PC-9 (cell line): Measurements from ENCODE around the gene SBK3. TPM values are rescaled to one million over a fixed set of nuclear protein-coding genes. Genes with fewer than 3 reads are reported as not detected.

Source experiments
- BruUV-seq: library from RNA; stranded (reverse); fragments of 400-500 nt; replicated peaks from 2 replicates; lab custom pipeline; 2021; lab: Mats Ljungman, UMichigan
- CTCF ChIA-PET: fragments of 300-600 bp; sonication (Branson Sonifier 250); formaldehyde crosslinking; loops from one replicate; lab custom pipeline; 2022; ENCODE audit warnings: antibody characterized with exemption; lab: Charles Lee
- POLR2A ChIA-PET: fragments of 300-600 bp; sonication (Branson Sonifier 250); formaldehyde crosslinking; loops from one replicate; lab custom pipeline; 2022; ENCODE audit warnings: antibody characterized with exemption; ENCODE audit not compliant: unreplicated experiment; lab: Charles Lee
- DNase-seq, 2 experiments: peaks; one replicate each; pipeline versions ENCODE4 v3.0.0 to v3.0.0-alpha.2; 2015 to 2022; ENCODE audit warnings: mixed read lengths in 1 of 2
- H2AFZ ChIP-seq: fragments of 200-600 bp; sonication (generic); 2 replicates; pipeline ENCODE4 v1.8.1; 2017; ENCODE audit warnings: antibody characterized with exemption
- H3F3A ChIP-seq: fragments of 200-600 bp; sonication (generic); 2 replicates; pipeline ENCODE4 v1.8.1; 2017; ENCODE audit warnings: antibody characterized with exemption, mild to moderate bottlenecking, low read depth; ENCODE audit not compliant: insufficient read depth
- H3K27ac ChIP-seq: fragments of 200-600 bp; sonication (generic); 2 replicates; pipeline ENCODE4 v1.6.1; 2016; ENCODE audit warnings: mixed run types
- H3K27me3 ChIP-seq: fragments of 200-600 bp; sonication (generic); 2 replicates; pipeline ENCODE4 v1.6.1; 2016; ENCODE audit warnings: low read depth, mixed run types; ENCODE audit not compliant: insufficient read depth
- H3K36me3 ChIP-seq: fragments of 200-600 bp; sonication (generic); 2 replicates; pipeline ENCODE4 v1.6.1; 2016; ENCODE audit warnings: low read depth, mixed run types
- H3K4me1 ChIP-seq: fragments of 200-600 bp; sonication (generic); replicated peaks from 2 replicates; pipeline ENCODE4 v1.6.1; 2016; ENCODE audit warnings: mixed run types; ENCODE audit not compliant: insufficient read depth
- H3K4me2 ChIP-seq: fragments of 200-600 bp; sonication (generic); 2 replicates; pipeline ENCODE4 v1.6.1; 2017; ENCODE audit warnings: mixed run types
- H3K4me3 ChIP-seq: fragments of 200-600 bp; sonication (generic); 2 replicates; pipeline ENCODE4 v1.6.1; 2016; ENCODE audit warnings: mixed run types
- H3K79me2 ChIP-seq: fragments of 200-600 bp; sonication (generic); 2 replicates; pipeline ENCODE4 v1.6.1; 2017; ENCODE audit warnings: low read depth, mixed run types
- H3K9me2 ChIP-seq: fragments of 200-600 bp; sonication (generic); 2 replicates; pipeline ENCODE4 v1.8.1; 2017; ENCODE audit warnings: mild to moderate bottlenecking; ENCODE audit not compliant: insufficient read depth
- H3K9me3 ChIP-seq: fragments of 200-600 bp; sonication (generic); 2 replicates; pipeline ENCODE4 v1.8.1; 2016; ENCODE audit warnings: low read depth; ENCODE audit not compliant: insufficient read depth
- H4K20me1 ChIP-seq: fragments of 200-600 bp; sonication (generic); 2 replicates; pipeline ENCODE4 v1.8.1; 2017; ENCODE audit not compliant: insufficient read depth
- CTCF ChIP-seq: fragments of 200-600 bp; sonication (generic); conservative IDR thresholded peaks from 2 replicates; pipeline ENCODE4 v1.6.1; 2017; ENCODE audit warnings: mixed run types, antibody characterized with exemption, mild to moderate bottlenecking, moderate library complexity
- EZH2 ChIP-seq: fragments of 200-600 bp; sonication (generic); IDR thresholded peaks from 2 replicates; pipeline ENCODE4 v1.8.0; 2017; ENCODE audit warnings: antibody characterized with exemption, low read depth
- intact Hi-C: fragments of 100-400 bp; cut with micrococcal nuclease; formaldehyde crosslinking; loops from one replicate; pipeline ENCODE4 v1.10.0; 2022; ENCODE audit not compliant: unreplicated experiment
- total RNA-seq: library from RNA; stranded (reverse); gene quantifications from 2 replicates; pipeline ENCODE4 v1.2.3, GENCODE V29; 2021

SBK3 gene
- total RNA-seq, 1 experiment from 2014 or later: 41.4 TPM

GRCh38 chr19:55550321-55550650 is 4.9 kb upstream of the SBK3 start:
- intact Hi-C loops: loop anchor here (1.0 kb wide), 1 partner anchor 37 kb away; no protein-coding TSS in a partner anchor
- no peak for TF ChIP-seq EZH2
- TF ChIP-seq CTCF: no peak; the same call in 1 of the 2 replicates
- ChIA-PET CTCF (no interaction called here), POLR2A (interaction anchor here (0.6 to 0.9 kb wide), 4 partner anchors 25 to 54 kb away, joined by 3 to 6 read pairs (median 4); partner anchors contain the start of gene FIZ1)
- no peaks in the 10 kb centered on the region for H3K9me3 ChIP-seq
- peak overlapping the region; percentile 54 for H3K4me3 ChIP-seq
- H3K36me3 ChIP-seq: no peaks in the 10 kb centered on the region
- peak overlapping the region; percentile 85 for H3K4me2 ChIP-seq
- H3K79me2 ChIP-seq: peaks cover 5% of the 10 kb centered on the region; the same call in 1 of the 2 replicates
- no peak for DNase-seq
- H3K27ac ChIP-seq: peak overlapping the region; percentile 96
- no TSS peak for BruUV-seq
- peak overlapping the region; percentile 71; the same call in 1 of the 2 replicates for H2AFZ ChIP-seq
- peaks cover 58% of the 10 kb centered on the region for H3K4me1 ChIP-seq
- H3K27me3 ChIP-seq: no peaks in the 10 kb centered on the region
- H3K9me2 ChIP-seq: no peaks in the 10 kb centered on the region
- H4K20me1 ChIP-seq: no peaks in the 10 kb centered on the region
- peaks cover 60% of the 10 kb centered on the region for H3F3A ChIP-seq

- DNase-seq: peak; percentile 89 to 94
- no peaks in the 10 kb centered on the region for H3K36me3 ChIP-seq
- H3K79me2 ChIP-seq: peaks cover 7% of the 10 kb centered on the region; the same call in 1 of the 2 replicates
- peak overlapping the region; percentile 54 for H3K4me3 ChIP-seq
- H4K20me1 ChIP-seq: no peaks in the 10 kb centered on the region
- peak overlapping the region; percentile 71 for H2AFZ ChIP-seq
- H3K27ac ChIP-seq: peak overlapping the region; percentile 96
- ChIA-PET POLR2A (interaction anchor here (0.6 to 1.0 kb wide), 6 partner anchors 23 to 88 kb away, joined by 3 to 6 read pairs (median 4); partner anchors contain the start of genes FIZ1 and ISOC2), CTCF (interaction anchor here (0.7 kb wide), 1 partner anchor 32 kb away, joined by 9 read pairs; no protein-coding TSS in a partner anchor)
- intact Hi-C loops: loop anchor here (1.0 to 5.0 kb wide), 3 partner anchors 33 to 72 kb away; partner anchors contain the start of gene ZNF628
- H3K27me3 ChIP-seq: no peaks in the 10 kb centered on the region
- H3K4me1 ChIP-seq: peaks cover 63% of the 10 kb centered on the region
- TSS peak; percentile 89 for BruUV-seq
- H3K9me2 ChIP-seq: no peaks in the 10 kb centered on the region
- H3K4me2 ChIP-seq: peak overlapping the region; percentile 85
- TF ChIP-seq EZH2: no peak
- H3K9me3 ChIP-seq: no peaks in the 10 kb centered on the region
- H3F3A ChIP-seq: peaks cover 60% of the 10 kb centered on the region
Measured at GRCh38 chr19:55549500-55550320, 4.4 kb upstream of the SBK3 start.

GRCh38 chr19:55546822-55547614 is 1.7 kb upstream of the SBK3 start:
- CTCF ChIA-PET: interaction anchor here (0.5 to 1.4 kb wide), 3 partner anchors 26 to 1886 kb away, joined by 3 to 11 read pairs (median 5); no protein-coding TSS in a partner anchor
- TF ChIP-seq CTCF: no peak
- no peak for TF ChIP-seq EZH2
- no TSS peak for BruUV-seq
- H3K79me2 ChIP-seq: peaks cover 7% of the 10 kb centered on the region; the same call in 1 of the 2 replicates
- no peaks in the 10 kb centered on the region for H3K9me2 ChIP-seq
- no peaks in the 10 kb centered on the region for H3K9me3 ChIP-seq
- peak overlapping the region; percentile 77 for H3K4me2 ChIP-seq
- H3K4me1 ChIP-seq: peaks cover 77% of the 10 kb centered on the region
- H3K27me3 ChIP-seq: no peaks in the 10 kb centered on the region
- intact Hi-C loops: loop anchor here (1.0 to 5.0 kb wide), 6 partner anchors 21 to 70 kb away; partner anchors contain the start of genes FIZ1, ZNF579, ZNF628 and ZNF865
- no peaks in the 10 kb centered on the region for H3K36me3 ChIP-seq
- peak overlapping the region; percentile 45; the same call in 1 of the 2 replicates for H3K4me3 ChIP-seq
- POLR2A ChIA-PET: interaction anchor here (0.6 to 1.4 kb wide), 16 partner anchors 11 to 1374 kb away, joined by 3 to 44 read pairs (median 10); partner anchors contain the start of genes FIZ1, TMC4, UBE2S and ZNF579
- H3K27ac ChIP-seq: peak overlapping the region; percentile 96
- no peaks in the 10 kb centered on the region for H4K20me1 ChIP-seq
- peak overlapping the region; percentile 35; the same call in 1 of the 2 replicates for H2AFZ ChIP-seq
- DNase-seq: peak; percentile 81 to 83
- H3F3A ChIP-seq: peaks cover 60% of the 10 kb centered on the region
